Endometrium (tissue), 2 donors: ENCODE data around the gene SLC6A9.

ENCODE experiments used
- FAIRE-seq: peaks from 2 replicates; lab custom pipeline; 2012; peaks lifted over from hg19 to GRCh38; lab: Jason Lieb, UNC
- donor health status: control.
- donor health status: control.

SLC6A9 gene

GRCh38 chr1:44002165-44002564 is 29.1 kb downstream of the SLC6A9 start:
- no peak for FAIRE-seq

DNA sequence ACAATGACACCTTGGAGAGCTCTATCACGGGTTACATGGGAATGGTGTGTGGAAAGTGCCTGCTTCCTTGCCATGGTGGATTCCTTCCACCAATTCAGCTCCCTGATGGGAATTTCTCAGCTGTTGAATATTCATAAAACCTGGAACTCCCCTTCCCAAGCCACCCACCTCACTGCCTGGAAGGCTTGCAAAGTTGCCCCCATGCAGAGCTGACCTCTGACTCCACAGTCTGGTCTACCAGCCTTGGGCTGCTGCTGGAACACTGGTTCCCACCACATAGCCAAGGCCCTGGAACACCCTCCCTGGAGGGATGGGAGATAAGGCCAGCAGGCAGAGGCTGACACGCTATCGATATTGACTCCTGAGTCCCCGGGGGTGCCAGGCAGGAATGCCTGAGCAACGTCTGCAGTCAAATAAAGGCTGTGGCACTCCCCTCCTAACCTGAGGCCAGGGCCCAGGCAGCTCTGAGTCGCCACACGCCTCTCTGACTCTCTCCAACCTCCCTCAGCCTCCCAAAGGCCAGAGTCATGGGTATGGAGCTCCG is 31.1 kb downstream of the SLC6A9 start:
- no peak for FAIRE-seq

DNA sequence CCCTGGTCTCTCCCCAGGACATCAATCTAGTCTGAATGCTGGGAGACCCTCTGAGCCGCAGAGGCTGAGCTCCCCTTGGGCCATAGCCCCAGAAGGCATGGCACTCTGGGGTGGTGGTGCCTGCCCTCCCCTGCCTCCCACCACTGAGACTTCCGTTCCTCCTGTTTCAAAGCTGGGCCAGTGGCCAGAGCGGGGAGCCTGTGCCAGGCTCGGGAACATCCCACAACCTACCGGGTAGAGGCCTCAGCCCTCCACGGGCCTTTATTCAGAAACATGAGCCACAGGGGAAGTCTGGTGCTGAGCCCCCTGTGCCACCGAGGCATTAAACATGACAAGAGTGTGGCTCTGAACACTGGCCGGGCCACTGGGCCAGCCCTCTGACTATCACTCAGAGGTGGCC is 31.8 kb downstream of the SLC6A9 start:
- no peak for FAIRE-seq

DNA sequence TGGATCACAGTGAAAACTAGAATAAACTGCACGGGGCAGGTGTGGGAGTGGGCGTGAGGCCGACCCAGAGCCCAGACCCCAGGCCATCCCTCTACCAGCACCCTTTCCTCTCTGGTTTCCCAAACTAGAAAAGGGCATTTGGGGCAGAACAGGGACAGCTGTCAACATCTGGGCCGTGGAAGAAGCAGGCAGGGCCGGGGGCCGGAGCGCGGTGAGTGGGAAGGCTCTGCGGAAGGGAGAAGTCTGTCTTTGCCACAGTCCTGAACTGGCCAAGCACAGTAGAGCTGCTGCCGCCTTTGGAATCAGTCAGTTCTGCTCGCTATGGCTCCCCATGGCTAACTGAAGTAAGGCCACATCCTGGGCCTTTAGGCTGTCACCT is 33.3 kb downstream of the SLC6A9 start:
- no peak for FAIRE-seq

DNA sequence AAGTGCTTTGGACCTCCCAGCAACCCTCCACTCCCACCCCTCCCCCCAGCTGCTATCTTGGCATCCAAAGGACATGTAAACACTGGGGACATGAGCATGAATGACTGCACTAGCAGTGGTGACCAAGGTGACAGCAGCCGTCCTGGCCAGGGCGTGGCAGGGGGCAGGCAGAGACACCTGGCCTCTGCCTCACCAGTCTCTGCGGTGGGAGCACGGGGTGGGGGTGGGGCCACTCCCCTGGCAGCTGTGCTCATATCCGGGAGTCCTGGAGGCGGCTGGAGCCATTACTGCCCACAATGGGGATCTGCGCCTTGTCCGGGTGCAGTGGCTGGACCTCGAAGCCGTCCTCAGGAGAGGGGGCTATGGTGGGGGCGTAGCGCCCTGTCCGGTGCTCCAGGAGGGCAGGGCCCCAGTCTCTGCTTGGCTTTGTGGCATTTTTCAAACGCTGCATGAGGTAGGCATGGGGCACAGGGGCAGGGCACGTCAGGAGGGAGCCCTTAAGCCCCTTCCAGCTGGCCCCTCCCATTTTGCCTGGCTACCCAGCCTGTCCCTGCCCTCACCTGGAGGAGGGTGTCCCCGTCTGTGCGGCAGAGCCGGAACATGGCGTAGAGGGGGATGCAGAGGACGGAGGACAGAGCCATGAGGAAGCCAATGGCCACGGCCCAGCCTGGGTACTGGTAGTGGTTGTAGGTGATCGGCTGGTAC is 33.8 kb downstream of the SLC6A9 start:
- no peak for FAIRE-seq

DNA sequence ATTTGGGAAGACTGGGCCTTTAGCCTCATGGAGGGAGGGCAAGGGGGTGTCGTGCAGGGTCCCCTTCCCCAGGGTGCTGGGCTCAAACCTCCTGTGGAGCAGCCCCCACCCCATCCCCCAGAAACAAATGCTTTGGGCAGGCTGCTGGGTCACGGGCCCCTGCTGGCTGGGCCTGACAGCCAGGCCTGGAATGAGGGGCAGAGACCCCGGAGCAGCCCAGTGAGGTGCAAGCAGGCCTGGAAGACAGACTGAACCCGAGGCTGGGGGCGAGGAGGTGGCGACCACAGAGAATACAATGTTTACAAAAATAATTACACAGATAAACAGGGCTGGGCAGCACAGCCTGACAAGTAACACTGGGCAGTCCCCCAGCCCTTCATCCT is 34.5 kb downstream of the SLC6A9 start:
- FAIRE-seq, result no peak

DNA sequence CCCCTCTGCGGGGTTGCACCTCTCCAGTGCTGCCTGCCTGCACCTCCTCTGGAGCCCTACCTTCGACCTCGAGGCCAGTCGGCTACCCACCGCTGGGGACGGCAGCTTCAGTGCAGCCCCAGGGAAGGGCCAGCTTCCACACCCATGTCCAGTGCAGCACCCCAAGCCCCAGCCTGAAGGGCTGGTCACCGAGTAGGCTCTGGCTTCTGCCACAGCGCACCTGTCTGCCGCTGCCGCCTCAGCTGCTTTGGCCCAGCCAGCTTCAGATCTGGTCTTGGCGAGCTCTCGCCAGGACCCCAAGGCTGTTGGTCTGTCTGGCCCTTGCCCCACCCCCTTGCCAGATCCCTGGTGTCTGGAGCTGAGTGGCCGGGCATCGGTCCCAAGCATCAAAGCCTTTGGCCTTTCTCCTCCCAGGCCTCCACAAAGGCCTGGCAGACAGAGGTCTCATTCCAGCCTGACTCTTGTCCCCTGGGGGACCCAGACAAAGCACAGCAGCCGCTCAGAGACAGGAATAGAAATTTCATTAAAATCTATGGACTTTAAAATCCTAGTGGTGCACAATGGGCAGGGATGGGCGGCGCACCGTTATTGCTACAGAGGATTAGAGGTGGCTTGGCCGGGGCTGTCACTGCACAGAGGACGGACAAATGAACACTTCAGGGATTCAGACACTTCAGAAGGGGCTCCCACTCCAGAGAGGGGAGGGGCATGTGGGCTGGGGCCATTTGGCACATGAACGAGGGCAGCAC is 35.1 kb downstream of the SLC6A9 start:
- no peak for FAIRE-seq

- no peak for FAIRE-seq
Observed at GRCh38 chr1:43994794-43995790, 36.2 kb downstream of the SLC6A9 start.

DNA sequence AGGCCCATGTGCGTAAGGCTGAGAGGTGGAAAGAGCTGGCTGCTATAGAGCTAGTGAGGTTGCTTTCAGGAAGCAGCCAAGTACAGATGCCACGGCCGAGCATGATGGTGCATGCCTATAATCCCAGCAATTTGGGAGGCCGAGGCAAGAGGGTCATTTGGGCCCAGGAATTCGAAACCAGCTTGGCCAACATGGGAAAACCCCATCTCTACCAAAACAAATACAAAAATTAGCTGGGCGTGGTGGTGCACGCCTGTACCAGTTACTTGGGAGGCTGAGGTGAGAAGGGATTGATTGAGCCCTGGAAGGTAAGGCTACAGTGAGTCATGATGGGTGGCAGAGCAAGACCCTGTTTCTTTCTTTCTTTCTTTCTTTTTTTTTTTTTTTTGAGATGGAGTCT is 37.2 kb downstream of the SLC6A9 start:
- FAIRE-seq, result no peak

DNA sequence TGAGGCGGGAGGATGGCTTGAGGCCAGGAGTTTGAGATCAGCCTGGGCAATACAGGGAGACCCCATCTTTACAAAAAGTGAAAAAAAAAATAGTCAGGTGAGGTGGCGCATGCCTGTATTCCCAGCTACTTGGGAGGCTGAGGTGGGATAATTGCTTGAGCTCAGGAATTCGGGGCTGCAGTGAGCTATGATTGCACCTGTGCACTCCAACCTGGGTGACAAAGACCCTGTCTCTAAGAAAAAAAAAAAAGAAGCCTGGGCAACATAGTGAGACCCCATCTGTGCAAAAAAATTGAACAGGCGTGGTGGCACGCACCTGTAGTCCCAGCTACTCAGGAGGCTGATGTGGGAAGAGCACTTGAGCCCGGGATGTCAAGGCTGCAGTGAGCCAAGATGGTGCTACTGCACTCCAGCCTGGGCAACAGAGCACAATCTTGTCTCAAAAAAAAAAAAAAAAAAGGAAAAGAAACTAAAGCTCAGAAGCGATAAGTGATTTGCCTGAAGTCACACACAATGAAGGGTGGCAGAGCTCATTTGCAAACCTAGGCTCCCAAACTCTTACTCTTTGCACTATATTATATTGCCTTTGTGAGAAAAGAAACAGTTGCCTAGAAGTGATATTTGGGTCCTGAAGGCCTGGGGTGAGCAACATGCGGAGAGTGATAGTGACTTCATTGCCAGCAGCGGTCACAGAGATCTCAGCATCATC is 37.9 kb downstream of the SLC6A9 start:
- no peak for FAIRE-seq

- FAIRE-seq, result no peak
Observed at GRCh38 chr1:43992232-43992995, 38.8 kb downstream of the SLC6A9 start.

GRCh38 chr1:43991476-43992231 is 39.6 kb downstream of the SLC6A9 start, which contains the start of gene CCDC24:
Gene CCDC24, plus strand, starts transcription at chr1:43991599. Its CDS starts 280 bp downstream, at chr1:43991879.
- no peak for FAIRE-seq

- FAIRE-seq, result no peak
Observed at GRCh38 chr1:43991200-43991475, 40.1 kb downstream of the SLC6A9 start.

- no peak for FAIRE-seq
Observed at GRCh38 chr1:43990271-43991199, 40.7 kb downstream of the SLC6A9 start.

DNA sequence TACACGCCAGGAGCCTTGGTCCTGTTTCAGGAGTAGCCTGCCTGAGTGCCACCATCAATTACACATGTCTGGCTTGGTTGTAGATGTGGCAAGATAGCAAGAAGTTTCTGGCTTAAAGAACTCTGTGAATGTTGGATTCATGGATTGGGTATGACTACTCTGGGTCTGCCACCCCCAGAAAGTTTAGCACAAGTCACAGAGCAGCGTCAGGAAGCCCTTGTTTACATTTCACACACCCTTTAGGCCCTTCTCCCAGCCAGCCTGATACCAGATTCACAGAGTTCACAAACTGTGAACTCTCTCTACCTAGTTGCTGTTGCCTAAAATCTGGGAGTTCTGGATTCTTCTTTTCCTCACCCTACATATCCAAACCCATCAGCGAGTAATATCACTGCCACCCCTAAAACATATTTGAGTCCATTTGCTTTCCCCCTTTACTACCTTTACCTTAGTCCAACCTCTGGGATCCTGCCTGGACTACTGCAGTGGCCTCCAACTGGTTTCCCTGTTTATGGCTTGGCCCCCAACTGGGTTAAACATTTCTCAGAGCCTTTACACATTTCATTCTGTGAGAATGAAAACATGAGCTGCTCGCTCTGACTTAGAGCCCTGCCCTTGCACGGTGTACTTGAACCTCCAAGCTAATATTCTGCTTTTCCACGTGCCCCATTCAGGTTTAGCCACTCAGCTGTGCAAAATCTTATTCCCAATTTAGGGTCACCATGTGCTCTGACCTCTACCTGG is 43.9 kb downstream of the SLC6A9 start:
- FAIRE-seq, result no peak

DNA sequence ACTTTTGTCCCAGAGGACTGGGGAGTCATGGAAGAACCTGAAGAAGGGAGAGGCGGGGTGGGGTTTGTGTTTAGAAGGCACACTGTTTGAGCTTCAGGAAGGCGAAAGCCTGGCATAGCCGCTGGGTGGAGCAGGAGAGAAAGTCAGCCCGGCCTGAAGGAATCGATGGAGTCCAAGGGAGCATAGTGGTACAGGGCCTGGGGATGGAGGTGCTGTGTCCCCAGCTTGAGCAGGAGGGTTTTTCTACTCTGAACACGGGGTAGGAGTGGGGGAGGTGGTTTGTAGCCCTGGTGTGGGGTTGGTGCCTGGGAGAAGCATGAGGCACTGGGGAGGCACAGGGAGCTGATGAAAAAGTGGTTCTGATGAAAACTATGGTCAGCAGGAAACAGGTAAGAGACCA is 44.5 kb downstream of the SLC6A9 start:
- FAIRE-seq, result no peak

GRCh38 chr1:43985984-43986595 is 45.2 kb downstream of the SLC6A9 start:
- no peak for FAIRE-seq

GRCh38 chr1:43984855-43985254 is 46.4 kb downstream of the SLC6A9 start:
- FAIRE-seq, result no peak
